GM21619 (cell line): ENCODE measurements around the gene PTH1R.

Source experiments
- ATAC-seq: cut with Tn5 transposase; IDR thresholded peaks from one replicate; pipeline ENCODE4 v1.9.1; 2021; ENCODE audit not compliant: unreplicated experiment

PTH1R gene

GRCh38 chr3:46881596-46882376 lies 4.3 kb downstream of the PTH1R start:
- ATAC-seq: no peak

DNA sequence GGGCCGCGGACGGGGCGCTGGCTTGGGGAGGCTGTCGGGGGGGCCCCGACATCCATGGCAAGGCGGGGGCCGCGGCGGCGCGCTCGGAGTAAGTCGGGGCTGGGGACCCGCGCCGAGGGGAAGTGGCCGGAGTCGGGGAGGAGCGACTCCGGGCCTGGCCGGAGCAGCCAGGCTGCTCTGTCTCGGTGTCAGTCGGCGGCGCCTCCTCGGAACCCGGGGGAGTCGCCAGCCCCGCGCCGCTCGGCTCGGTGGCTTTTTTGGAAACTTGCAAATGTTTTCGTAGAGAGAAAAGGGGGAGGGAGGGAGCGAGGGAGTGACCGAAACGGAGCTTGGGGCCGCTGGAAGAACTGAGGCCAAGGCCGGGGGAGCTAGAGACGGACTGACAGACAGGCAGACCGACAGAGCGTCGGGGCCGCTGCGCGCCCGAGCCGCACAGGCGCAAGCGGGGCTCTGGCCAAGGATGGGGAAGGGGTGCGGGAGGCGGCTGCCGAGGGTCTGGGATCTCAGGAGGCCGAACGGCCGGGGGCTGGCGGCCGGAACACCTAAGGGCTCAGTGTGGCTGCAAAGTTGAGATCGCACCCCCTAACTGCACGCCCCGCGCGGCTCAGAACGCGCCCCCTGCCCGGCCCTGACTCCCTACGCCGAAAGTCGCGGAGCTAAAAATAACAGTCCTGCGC lies 5.0 kb downstream of the PTH1R start:
- ATAC-seq: no peak

GRCh38 chr3:46883054-46883829 lies 5.7 kb downstream of the PTH1R start:
- no peak for ATAC-seq

DNA sequence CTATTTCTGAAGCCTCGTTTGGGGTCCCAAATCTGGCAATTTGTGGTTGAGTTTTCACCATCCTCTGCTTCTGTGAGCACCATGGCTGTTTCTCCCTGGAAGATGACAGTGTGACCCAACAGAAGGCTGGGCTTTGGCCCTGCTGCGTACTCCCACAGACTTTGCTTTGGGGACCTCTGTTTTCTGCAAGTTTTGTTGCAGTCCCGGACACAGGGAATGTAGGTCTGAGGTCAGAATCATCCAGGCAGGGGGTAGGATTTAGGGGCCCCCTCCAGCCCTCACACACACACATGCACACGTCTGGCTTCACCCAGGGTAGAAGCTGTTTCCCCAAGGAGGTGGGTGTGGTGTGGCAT lies 6.3 kb downstream of the PTH1R start:
- ATAC-seq: no peak

DNA sequence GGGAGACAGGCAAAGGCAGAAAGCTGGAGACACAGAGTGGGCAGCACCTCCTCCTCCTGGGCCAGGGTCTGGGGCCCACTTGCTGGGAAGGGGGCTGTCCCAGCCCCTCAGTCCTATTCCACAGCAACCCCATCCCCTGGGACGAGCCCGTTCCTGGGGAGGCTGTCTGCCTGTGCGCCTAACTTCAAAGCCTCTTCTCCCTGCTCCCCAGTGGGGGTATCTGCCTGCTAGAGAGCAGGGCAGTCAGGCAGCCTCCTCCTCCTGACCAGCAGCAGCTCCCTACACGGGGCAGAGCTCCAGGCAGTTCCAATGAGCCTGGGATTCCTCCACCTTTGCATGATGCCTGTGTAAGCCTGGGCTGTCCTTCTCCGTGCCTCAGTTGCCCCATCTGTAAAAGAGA lies 6.9 kb downstream of the PTH1R start:
- no peak for ATAC-seq

GRCh38 chr3:46884929-46885328 lies 7.4 kb downstream of the PTH1R start:
- ATAC-seq: no peak

GRCh38 chr3:46885612-46886011 lies 8.1 kb downstream of the PTH1R start:
- no peak for ATAC-seq

GRCh38 chr3:46887980-46888494 lies 10.5 kb downstream of the PTH1R start:
- no peak for ATAC-seq

GRCh38 chr3:46888705-46889104 lies 11.2 kb downstream of the PTH1R start:
- no peak for ATAC-seq

DNA sequence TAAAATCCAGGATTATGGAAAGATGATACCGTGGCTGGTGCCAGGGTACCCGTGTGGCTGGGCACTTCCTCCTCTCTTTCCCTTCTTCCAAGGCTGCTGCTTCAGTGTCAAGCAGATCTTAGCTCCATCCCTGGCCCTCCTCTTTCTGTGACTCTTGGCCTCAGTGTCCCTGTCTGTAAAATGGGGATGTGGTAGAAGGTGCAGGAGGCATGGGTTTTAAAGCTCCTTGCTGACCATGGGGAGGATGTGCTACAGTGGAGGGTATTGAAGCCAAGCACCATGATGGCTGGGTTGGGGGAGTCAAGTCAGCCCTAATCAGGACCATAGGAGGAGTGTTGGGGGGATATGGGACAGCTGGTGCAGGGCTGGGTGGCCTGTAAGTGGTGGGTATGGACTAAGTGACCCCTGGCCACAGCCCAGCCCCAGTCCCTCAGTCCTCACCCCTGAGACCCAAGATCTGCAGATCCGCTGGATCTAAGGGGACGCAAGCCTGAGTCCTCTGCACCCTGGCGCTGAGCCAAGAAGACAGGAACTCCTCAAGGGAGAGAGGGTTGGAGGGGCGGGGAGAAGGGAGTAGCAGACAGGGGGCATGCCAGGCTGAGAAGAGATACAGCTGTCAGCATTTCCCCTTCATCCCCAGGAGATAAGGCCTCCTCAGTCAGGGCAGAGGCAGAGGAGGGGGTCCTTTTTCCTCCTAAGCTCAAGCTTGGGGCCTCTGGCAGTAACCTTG lies 12.0 kb downstream of the PTH1R start:
- no peak for ATAC-seq

DNA sequence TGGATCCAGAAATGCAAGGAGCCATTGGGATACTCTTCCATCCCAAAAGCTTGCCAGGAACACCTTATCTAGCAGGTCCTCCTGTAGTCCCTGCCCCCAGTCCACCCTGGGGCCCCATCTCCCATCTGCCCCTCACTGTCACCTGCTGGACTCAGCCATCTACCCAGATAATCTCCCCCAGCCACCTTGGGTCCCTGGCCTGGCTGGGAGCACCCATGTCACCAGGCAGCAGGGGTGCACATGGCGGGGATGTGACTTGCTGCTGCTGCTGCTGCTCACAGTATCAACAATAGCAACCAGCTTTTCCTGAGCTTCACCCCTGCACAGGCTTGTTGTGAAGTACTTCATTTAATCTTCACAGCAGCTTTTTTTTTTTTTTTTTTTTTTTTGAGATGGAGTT lies 12.6 kb downstream of the PTH1R start:
- no peak for ATAC-seq

GRCh38 chr3:46891132-46891531 lies 13.6 kb downstream of the PTH1R start:
- no peak for ATAC-seq

DNA sequence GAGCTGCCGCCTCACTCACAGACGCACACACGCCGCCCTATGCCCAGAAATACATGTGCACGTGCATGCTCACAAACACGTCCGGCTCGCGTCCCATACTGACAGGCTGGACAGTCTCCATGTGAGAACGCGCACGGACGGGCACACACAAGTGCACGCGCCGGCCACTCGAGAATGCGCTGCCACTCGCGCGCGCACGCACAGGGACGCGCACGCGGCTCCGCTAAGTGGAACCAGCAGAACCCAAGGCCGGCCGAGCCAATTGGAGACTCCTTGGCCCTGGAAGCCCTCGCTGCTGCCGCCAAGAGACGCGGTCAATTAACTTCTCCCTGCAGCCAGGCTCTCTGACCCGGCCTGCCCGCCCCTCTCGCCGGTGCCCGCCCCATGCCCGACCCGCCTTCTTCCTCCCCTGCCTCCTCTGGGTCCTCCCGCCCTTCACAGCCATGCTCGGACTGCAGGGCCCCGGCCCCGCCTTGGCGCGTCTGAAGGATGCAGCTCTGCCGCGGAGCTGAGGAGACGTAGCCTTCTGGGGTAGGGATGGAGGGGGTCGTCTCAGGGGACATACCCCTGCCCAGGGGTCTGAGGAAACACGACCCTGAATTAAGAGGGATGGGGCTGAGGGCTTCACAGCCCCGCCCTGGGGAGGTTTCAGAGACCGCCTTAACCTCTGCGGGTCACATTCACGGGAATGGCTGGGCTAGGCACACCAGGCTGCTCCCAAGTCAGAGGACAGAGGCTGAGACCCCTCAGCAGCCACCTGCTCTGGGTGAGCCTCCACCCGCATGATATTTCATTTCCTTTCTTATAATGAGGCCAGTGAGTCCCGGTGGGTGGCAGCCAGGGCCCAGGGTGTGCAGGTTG lies 15.0 kb downstream of the PTH1R start:
- no peak for ATAC-seq

DNA sequence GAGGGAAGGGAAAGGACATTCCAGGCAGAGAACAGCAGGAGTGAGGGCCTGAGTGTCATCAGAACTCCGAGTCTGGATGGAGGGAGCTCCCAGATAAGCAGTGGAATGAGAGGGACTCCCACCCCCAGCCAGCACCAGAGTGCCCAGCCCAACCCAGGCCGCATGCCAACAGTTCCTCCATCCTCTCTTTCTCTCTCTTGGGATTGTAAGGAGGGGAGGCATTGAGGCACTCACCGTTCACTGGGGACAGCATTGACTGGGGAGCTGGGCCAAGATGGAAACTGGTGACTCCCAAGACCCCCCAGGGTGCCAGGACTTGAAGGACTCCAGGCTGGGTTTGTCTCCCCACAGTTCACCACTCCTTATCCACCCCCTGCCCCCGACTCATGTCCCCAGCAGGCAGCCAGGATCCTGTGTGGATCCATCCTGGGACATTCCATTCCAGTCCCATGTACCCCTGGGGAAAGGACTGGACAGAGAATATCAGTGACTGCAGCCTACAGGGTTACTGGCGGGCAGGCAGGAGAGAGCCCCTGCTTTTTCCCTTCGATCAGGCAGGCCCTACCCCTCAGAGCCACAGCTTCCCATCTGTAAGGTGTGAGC lies 15.7 kb downstream of the PTH1R start:
- no peak for ATAC-seq

DNA sequence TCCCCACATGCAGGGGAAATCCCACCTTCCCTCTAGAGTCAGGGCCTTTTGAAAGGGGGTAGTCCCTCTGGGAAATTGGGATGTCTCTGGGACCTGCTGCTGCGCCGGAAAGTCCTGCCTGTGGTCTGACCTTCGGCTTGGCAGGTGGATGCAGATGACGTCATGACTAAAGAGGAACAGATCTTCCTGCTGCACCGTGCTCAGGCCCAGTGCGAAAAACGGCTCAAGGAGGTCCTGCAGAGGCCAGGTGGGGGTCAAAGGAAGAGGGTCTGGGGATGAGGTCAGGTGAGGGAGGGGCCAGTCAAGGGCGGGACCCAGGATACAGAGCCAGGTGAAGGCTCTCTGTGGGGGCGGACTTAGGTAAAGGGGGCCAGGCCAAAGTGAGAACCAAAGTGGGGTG lies 16.2 kb downstream of the PTH1R start:
- no peak for ATAC-seq

DNA sequence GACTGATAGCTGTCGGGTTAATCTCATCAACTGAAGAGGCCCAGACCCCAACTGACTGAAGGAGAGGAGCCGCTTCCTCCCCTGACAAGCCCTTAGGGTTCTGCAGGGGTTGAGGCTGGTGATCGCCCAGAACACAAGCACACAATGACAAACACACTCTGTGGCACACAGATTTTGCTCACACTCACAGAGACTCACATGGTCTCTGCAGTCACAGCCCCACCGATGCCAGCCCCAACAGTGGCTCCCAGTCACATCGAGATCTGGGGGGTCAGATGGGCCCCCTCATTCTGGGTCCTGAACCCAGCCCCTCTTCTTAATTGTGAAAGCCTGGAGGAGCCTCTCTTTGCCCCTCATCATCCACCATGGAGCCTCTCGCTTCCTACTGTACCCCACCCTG lies 16.7 kb downstream of the PTH1R start:
- ATAC-seq: no peak

DNA sequence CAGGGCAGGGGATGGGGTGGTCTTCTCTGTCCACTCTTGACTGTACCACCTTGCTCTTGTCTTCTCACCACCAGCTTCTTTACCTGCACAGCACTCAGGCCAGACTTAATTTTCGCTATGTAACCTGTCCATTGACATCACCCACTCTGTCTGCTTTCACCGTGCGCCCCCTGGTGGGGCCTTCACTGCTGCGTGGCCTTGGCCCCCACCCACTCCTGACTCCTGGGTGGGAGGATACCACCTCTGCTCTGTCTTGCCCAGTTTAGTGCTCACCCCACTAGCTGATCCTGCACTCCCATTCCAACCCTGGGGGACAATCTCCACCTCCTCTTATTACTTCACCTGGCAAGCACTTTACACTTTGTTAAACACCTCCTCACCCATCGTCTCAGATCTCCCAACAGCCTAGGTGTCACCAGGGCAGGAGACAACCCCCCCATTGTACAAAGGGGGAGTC lies 17.7 kb downstream of the PTH1R start:
- no peak for ATAC-seq

GRCh38 chr3:46895761-46896160 lies 18.2 kb downstream of the PTH1R start:
- no peak for ATAC-seq

DNA sequence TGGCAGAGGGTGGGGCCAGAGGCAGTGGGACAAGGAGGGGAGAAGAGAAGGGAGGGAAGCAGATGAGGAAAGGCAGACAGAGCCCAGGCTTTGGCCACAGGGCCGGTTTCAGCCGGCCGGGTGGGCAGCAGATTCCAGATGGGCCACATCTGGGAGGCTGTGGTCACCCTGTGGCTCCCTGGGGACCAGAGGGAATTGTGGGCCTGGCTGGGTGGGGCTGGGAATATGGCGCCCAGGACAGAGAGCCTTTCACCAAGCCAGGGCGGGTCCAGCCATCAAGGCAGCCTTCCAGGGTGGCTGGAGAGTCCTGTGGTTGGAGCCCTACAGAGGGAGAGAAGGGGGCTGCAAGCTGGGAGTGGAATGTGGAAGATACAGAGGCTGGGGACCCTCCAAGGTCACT lies 18.9 kb downstream of the PTH1R start:
- ATAC-seq: no peak

DNA sequence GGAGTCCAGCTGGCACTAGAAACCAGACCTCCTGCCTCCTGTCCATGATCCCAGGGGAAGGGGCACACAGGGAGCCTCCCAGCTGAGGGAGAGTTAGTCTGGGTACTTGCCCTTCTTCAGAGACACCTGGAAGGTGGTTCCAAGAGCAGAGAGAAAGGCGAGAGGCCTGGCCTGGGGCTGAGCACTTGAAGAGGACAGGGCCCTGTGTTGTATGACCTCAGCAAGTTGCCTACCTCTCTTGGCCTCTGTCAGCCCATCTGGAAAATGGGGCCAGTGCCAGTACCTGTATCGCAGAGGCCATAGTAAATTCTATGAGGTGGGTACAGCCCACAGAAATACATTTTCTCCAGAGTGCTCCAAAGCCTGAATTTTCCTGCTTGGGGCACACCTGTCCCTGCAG lies 19.5 kb downstream of the PTH1R start:
- no peak for ATAC-seq
